Activated CD4-positive, alpha-beta T cell treated with anti-CD3 and anti-CD28 coated beads for 36 hours (primary cell): ENCODE results near the gene ADCY2. TPM values are rescaled to one million over a fixed set of nuclear protein-coding genes. Genes with fewer than 3 reads are reported as not detected.

Source experiments
- ATAC-seq: fragments of 200-7000 bp; cut with Tn5 transposase; one replicate; pipeline ENCODE4 v1.10.0; 2021; ENCODE audit warnings: mild to moderate bottlenecking, moderate library complexity
- CTCF ChIA-PET: fragments of 350-600 bp; sonication (Branson Sonifier 250); formaldehyde crosslinking; loops from one replicate; lab custom pipeline; 2021; ENCODE audit warnings: antibody characterized with exemption; lab: Charles Lee
- POLR2A ChIA-PET: fragments of 350-600 bp; sonication (Branson Sonifier 250); formaldehyde crosslinking; loops from one replicate; lab custom pipeline; 2021; ENCODE audit warnings: antibody characterized with exemption, inconsistent platforms; lab: Charles Lee
- DNase-seq: peaks from one replicate; pipeline ENCODE4 v3.0.0-alpha.2; 2020
- H3K27ac Mint-ChIP-seq: one replicate; pipeline ENCODE4 v1.8.0; 2021; ENCODE audit warnings: mixed read lengths
- H3K27me3 Mint-ChIP-seq: one replicate; pipeline ENCODE4 v1.8.0; 2021; ENCODE audit warnings: mixed read lengths
- H3K36me3 Mint-ChIP-seq: one replicate; pipeline ENCODE4 v1.8.0; 2021; ENCODE audit warnings: low read depth, mixed read lengths
- H3K4me1 Mint-ChIP-seq: one replicate; pipeline ENCODE4 v1.8.0; 2021; ENCODE audit warnings: mixed read lengths
- H3K4me3 Mint-ChIP-seq: one replicate; pipeline ENCODE4 v1.8.0; 2021; ENCODE audit warnings: mild to moderate bottlenecking, moderate library complexity, mixed read lengths
- H3K9me3 Mint-ChIP-seq: one replicate; pipeline ENCODE4 v1.8.0; 2021; ENCODE audit warnings: low read depth, mixed read lengths
- intact Hi-C, 2 experiments: fragments of 100-400 bp; cut with DNase I in 1 of 2; cut with micrococcal nuclease in 1 of 2; formaldehyde crosslinking; loops; one replicate each; pipeline versions ENCODE4 v1.14.2 to v1.15.1; 2022 to 2024; cut with DNase I, micrococcal nuclease
- total RNA-seq, 2 experiments: library from RNA; stranded (reverse); gene quantifications; one replicate each; pipeline ENCODE4 v1.2.3, GENCODE V29; 2021

Gene ADCY2
- total RNA-seq, 2 experiments from 2014 or later, result not detected

DNA sequence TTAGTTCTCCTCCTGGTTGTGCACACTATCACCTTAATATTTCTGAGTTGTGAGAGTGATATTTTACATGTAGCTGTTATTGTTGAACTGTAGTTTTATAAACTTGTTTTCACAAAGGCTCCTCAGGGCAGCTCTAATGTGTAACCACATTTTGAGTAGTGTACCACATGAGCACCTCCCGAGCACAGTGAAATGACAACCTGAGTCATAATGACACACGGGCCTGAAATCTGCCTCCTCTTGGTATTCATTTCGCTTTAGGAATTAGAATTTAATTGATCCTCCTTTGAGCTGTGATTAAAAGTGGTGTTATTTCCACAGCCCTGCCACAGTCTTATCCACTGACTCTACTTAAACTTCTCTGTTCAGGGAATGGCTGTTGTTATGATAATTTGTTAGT, 480.9 kb downstream of the ADCY2 start:
- DNase-seq (peak; percentile 57), ATAC-seq (peak; percentile 77)
- Mint-ChIP-seq H3K27me3 (no peaks in the 10 kb centered on the region), H3K36me3 (peaks cover 75% of the 10 kb centered on the region), H3K4me3 (no peak overlapping the region), H3K9me3 (no peaks in the 10 kb centered on the region), H3K27ac (no peak overlapping the region), H3K4me1 (peaks cover 67% of the 10 kb centered on the region)
- CTCF ChIA-PET, result interaction anchor here (0.5 to 1.8 kb wide), 4 partner anchors 9 to 1031 kb away, joined by 3 to 6 read pairs (median 4); no protein-coding TSS in a partner anchor
- POLR2A ChIA-PET, result interaction anchor here (0.5 to 1.0 kb wide), 2 partner anchors 8 to 10 kb away, joined by 3 read pairs; partner anchors contain the start of genes FASTKD3 and MTRR
- intact Hi-C loops, result no loop called here

DNA sequence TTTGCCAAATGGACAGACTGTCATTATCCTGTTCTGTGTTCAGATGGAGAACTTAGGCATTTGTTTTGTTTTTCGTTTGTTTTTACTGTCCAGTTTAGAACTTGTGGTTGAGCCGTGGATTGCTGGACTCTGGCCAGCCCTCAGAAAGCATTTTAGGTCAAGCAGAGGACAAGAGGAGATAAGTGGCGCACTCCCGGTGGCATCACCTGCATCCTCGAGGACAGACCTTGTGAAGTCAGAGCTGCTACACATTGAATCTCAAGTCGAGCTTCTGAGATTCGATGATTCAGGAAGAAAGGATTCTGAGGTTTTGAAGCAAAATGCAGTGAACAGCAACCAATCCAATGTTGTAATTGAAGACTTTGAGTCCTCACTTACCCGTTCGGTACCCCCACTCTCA, 481.9 kb downstream of the ADCY2 start:
- H3K27me3 Mint-ChIP-seq, result no peaks in the 10 kb centered on the region
- intact Hi-C loops, result loop anchor here (1.0 kb wide), 3 partner anchors 9 to 1050 kb away; partner anchors contain the start of genes FASTKD3 (in 2 of the 2) and MTRR (in 2 of the 2)
- POLR2A ChIA-PET, result interaction anchor here (1.0 kb wide), 1 partner anchor 9 kb away, joined by 4 read pairs; the partner anchor contains the start of genes FASTKD3 and MTRR
- peak overlapping the region; percentile 83 for H3K27ac Mint-ChIP-seq
- H3K36me3 Mint-ChIP-seq, result peaks cover 70% of the 10 kb centered on the region
- no peak for ATAC-seq
- H3K4me1 Mint-ChIP-seq, result peaks cover 60% of the 10 kb centered on the region
- CTCF ChIA-PET, result interaction anchor here (0.9 to 1.9 kb wide), 2 partner anchors 9 to 19 kb away, joined by 4 to 11 read pairs; no protein-coding TSS in a partner anchor
- H3K4me3 Mint-ChIP-seq, result peak overlapping the region; percentile 6
- H3K9me3 Mint-ChIP-seq, result no peaks in the 10 kb centered on the region
- DNase-seq, result no peak

- CTCF ChIA-PET, result interaction anchor here (0.9 to 1.9 kb wide), 2 partner anchors 9 to 18 kb away, joined by 4 to 11 read pairs; no protein-coding TSS in a partner anchor
- Mint-ChIP-seq H3K27ac (peak overlapping the region; percentile 83), H3K9me3 (no peaks in the 10 kb centered on the region), H3K27me3 (no peaks in the 10 kb centered on the region), H3K4me1 (peaks cover 55% of the 10 kb centered on the region), H3K36me3 (peaks cover 72% of the 10 kb centered on the region), H3K4me3 (peak overlapping the region; percentile 6)
- intact Hi-C loops, result loop anchor here (1.0 kb wide), 3 partner anchors 9 to 1050 kb away; partner anchors contain the start of genes FASTKD3 (in 2 of the 2) and MTRR (in 2 of the 2)
- DNase-seq (peak; percentile 29), ATAC-seq (peak; percentile 72)
- POLR2A ChIA-PET, result interaction anchor here (1.0 kb wide), 1 partner anchor 10 kb away, joined by 4 read pairs; the partner anchor contains the start of genes FASTKD3 and MTRR
Observed at GRCh38 chr5:7878381-7878873, 482.5 kb downstream of the ADCY2 start.
